SK-N-SH treated with all-trans-retinoic acid at 6 μM for 48 hours (cell line): ENCODE data around the gene TSSC4.

Experiments
- ARNTL ChIP-seq: fragments of 450-650 bp; formaldehyde crosslinking; IDR thresholded peaks from 2 replicates; pipeline ENCODE4 v1.5.0; 2020; ENCODE audit warnings: low read depth, mild to moderate bottlenecking, moderate library complexity, borderline replicate concordance
- CREB5 ChIP-seq: fragments of 250-450 bp; sonication (Bioruptor Pico); IDR thresholded peaks from 2 replicates; pipeline ENCODE4 v1.5.1; 2020; ENCODE audit warnings: low read depth, mild to moderate bottlenecking, moderate library complexity
- GLIS3 ChIP-seq: fragments of 250-450 bp; sonication (Bioruptor Pico); IDR thresholded peaks from 2 replicates; pipeline ENCODE4 v1.5.0; 2020; ENCODE audit warnings: mild to moderate bottlenecking, moderate library complexity
- PATZ1 ChIP-seq: fragments of 250-450 bp; sonication (Bioruptor Pico); IDR thresholded peaks from 2 replicates; pipeline ENCODE4 v1.8.0; 2020; ENCODE audit warnings: mild to moderate bottlenecking, moderate library complexity, borderline replicate concordance
- PPARA ChIP-seq: fragments of 250-450 bp; sonication (Bioruptor Pico); IDR thresholded peaks from 2 replicates; pipeline ENCODE4 v1.5.0; 2020; ENCODE audit warnings: mild to moderate bottlenecking, borderline replicate concordance
- RARB ChIP-seq: fragments of 250-450 bp; sonication (Bioruptor Pico); IDR thresholded peaks from 2 replicates; pipeline ENCODE4 v1.8.0; 2021; ENCODE audit warnings: mild to moderate bottlenecking, moderate library complexity
- TOX ChIP-seq: fragments of 250-450 bp; sonication (Bioruptor Pico); IDR thresholded peaks from 2 replicates; pipeline ENCODE4 v1.8.0; 2021; ENCODE audit warnings: mild to moderate bottlenecking, moderate library complexity, borderline replicate concordance
- ZC3H10 ChIP-seq: fragments of 250-450 bp; sonication (Bioruptor Pico); IDR thresholded peaks from 2 replicates; pipeline ENCODE4 v1.5.1; 2021; ENCODE audit warnings: mild to moderate bottlenecking, moderate library complexity
- ZNF565 ChIP-seq: fragments of 450-650 bp; formaldehyde crosslinking; conservative IDR thresholded peaks from 2 replicates; pipeline ENCODE4 v1.5.0; 2020; ENCODE audit warnings: low read depth, mild to moderate bottlenecking, moderate library complexity

DNA sequence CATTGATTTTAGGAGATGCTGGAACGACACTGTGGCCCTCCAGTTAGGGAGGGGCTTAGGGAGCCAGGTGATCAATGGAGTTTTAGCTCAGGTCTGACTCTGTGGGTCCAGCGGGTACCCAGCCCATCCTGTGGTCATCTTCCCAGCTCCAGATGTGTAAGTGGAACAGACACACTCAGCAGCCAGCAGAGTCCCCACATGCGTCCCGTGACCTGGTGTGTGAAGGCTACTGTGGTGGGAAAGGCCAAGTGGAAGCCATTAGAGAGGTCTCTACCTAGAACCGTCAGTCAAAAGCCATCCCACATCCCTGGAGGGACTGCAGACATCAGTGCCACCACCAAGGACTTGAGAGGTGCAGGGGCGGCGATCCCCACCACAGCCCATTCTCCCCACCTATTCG, 43.3 kb upstream of the TSSC4 start:
- TF ChIP-seq PATZ1 (CRISPR knock-in tag) (no peak), CREB5 (no peak), TOX (no peak), RARB (CRISPR knock-in tag) (no peak), ARNTL (CRISPR knock-in tag) (no peak), GLIS3 (CRISPR knock-in tag) (no peak), ZC3H10 (CRISPR knock-in tag) (no peak), ZNF565 (CRISPR knock-in tag) (no peak), PPARA (CRISPR knock-in tag) (no peak)
